ENCODE data around the gene ANTXR1. TPM values are rescaled to one million over a fixed set of nuclear protein-coding genes. Genes with fewer than 3 reads are reported as not detected.

The ANTXR1 gene
- total RNA-seq, 1 donor from 2014 or later = 73.4 TPM

DNA sequence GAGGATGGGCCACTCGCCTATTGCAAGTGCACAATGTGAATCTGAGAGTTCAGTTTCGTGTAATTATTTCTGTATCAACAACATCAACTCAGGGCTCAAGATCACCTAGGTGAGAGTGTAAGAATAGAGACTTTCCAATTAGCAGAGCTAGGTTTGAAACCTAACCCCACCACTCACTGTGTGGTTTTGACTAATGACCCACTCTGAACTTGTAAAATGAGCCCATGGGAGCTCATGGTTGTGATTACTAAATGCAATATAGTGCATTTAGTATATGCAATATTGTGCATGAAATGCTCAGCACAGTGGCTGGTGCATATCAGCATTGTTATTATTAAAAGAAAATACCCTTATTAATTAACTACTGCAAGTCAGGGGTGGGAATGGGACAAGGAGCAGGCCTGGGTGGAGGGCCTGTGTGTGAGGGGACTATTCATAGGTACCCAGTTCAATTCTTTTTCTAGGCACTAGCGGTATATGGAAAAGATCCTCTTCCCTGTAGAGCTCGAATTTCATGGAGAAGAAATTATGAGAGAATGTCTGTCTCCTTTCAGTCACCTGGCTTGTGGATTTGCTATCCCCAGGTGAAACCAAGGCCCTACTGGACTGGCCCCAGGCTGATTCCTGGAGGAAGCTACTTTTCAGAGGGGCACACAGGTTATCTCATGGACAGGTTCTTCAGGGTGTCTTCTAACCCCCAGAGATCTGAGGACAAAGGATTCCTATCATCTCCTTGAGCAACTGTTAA is 204.5 kb downstream of the ANTXR1 start:
- no peak for DNase-seq (ENCODE audit: low spot score, unreplicated experiment)
- Mint-ChIP-seq H3K4me3 (ENCODE audit: low read depth) (no peak overlapping the region), H3K9me3 (ENCODE audit: low read depth) (peaks cover 8% of the 10 kb centered on the region), H3K36me3 (ENCODE audit: insufficient read depth) (peaks cover 31% of the 10 kb centered on the region), H3K27ac (no peak overlapping the region), H3K4me1 (ENCODE audit: low read depth) (no peaks in the 10 kb centered on the region), H3K27me3 (no peaks in the 10 kb centered on the region)
- TF ChIP-seq, protein P1, sequence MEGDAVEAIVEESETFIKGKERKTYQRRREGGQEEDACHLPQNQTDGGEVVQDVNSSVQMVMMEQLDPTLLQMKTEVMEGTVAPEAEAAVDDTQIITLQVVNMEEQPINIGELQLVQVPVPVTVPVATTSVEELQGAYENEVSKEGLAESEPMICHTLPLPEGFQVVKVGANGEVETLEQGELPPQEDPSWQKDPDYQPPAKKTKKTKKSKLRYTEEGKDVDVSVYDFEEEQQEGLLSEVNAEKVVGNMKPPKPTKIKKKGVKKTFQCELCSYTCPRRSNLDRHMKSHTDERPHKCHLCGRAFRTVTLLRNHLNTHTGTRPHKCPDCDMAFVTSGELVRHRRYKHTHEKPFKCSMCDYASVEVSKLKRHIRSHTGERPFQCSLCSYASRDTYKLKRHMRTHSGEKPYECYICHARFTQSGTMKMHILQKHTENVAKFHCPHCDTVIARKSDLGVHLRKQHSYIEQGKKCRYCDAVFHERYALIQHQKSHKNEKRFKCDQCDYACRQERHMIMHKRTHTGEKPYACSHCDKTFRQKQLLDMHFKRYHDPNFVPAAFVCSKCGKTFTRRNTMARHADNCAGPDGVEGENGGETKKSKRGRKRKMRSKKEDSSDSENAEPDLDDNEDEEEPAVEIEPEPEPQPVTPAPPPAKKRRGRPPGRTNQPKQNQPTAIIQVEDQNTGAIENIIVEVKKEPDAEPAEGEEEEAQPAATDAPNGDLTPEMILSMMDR (IDR thresholded peaks at IDR 0.05; ENCODE audit: unreplicated experiment) = no peak

DNA sequence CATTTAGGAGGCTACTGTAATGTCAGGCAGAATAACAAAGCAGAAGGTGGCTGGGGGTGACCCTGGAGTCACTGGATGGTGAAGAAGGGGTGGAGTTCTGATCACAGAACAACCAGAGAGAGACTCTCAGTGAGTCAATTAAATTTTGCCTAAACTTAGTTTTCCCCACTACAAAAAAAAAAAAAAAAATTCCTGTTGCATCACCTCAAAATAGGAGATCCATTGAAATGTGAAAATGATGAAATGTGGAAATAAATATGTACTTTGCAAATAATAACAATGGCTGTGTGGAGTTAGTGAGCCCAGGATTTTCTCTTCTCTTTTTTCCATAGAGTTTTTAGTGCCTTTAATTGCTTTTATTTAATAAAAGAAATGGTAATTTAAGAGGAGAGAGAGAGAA is 208.5 kb downstream of the ANTXR1 start:
- H3K4me1 Mint-ChIP-seq (ENCODE audit: low read depth) = peaks cover 2% of the 10 kb centered on the region
- peaks cover 5% of the 10 kb centered on the region for H3K9me3 Mint-ChIP-seq (ENCODE audit: low read depth)
- no peak for DNase-seq (ENCODE audit: low spot score, unreplicated experiment)
- TF ChIP-seq, protein P1 (IDR thresholded peaks at IDR 0.05; ENCODE audit: unreplicated experiment) = no peak
- H3K27me3 Mint-ChIP-seq = no peaks in the 10 kb centered on the region
- H3K27ac Mint-ChIP-seq = no peak overlapping the region
- H3K4me3 Mint-ChIP-seq (ENCODE audit: low read depth) = no peak overlapping the region
- peaks cover 23% of the 10 kb centered on the region for H3K36me3 Mint-ChIP-seq (ENCODE audit: insufficient read depth)

DNA sequence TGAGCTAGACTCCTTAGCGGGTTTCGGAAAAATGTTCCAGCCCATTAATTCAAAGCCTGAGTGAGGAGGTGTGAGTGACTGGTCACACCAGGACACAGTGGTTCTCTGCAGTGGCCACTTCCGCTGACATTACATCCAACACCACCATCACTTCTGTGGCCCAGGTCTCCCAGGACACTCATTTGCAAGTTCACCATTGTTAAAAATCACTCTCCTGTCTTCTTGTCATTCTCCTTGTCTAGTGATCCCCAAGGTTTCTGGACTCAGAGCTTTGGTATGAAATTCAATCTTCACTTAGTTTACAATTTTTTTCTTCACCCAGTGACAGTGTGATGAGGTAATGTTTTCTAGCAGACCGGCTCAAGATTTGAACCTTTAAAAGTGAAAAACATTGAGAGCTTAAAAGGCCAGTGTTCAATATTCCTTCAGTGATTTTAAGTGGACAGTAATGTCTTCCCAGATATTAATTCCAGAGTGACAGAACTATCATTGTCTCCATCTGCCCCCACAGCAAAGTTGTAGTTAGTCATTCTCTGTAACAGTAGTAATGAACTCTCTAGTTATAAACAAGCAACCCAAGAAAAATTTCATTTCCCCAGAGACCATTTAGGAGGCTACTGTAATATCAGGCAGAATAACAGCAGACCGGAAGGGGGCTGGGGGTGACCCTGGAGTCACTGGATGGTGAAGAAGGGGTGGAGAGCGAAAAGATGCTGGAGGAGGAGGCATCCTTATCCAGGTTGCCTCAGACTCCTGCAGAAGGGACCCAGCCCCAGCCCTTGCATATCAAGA is 209.2 kb downstream of the ANTXR1 start:
- H3K27ac Mint-ChIP-seq = no peak overlapping the region
- H3K4me1 Mint-ChIP-seq (ENCODE audit: low read depth) = peaks cover 2% of the 10 kb centered on the region
- TF ChIP-seq, protein P1 (IDR thresholded peaks at IDR 0.05; ENCODE audit: unreplicated experiment) = no peak
- no peaks in the 10 kb centered on the region for H3K27me3 Mint-ChIP-seq
- H3K4me3 Mint-ChIP-seq (ENCODE audit: low read depth) = no peak overlapping the region
- H3K9me3 Mint-ChIP-seq (ENCODE audit: low read depth) = no peaks in the 10 kb centered on the region
- DNase-seq (ENCODE audit: low spot score, unreplicated experiment) = no peak
- H3K36me3 Mint-ChIP-seq (ENCODE audit: insufficient read depth) = peaks cover 17% of the 10 kb centered on the region

DNA sequence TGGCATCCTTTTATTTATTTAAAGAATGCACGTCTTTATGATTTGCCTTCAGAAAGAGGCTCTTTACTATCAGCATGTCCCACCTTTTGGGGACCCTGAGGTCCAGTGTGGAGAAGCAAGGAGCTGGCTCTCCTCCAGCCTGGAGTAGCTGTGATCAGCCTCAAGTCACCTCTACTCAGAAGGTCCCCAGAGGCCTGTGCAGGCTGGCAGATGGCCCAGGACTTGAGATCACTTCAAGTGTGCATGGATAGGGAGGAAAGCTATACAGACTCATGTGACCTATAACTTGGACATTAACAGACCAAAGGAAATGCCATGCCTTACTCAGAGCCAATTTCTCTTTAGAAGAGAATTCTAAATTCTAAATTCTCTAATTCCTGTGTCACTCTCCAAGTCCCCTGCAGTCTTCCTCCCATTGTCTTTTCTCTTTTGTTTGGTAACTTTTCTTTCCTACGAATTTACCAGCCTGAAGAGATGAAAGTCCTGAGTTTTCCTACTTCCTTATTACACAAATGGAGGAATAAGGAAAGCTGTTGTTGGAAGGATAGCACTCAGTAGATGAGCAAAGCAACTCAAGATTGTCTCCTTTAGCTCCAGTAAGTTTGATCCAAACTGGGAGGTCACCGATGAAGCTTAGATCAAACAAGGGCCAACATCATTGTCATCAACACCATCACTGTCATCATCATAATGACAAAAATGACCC is 210.1 kb downstream of the ANTXR1 start:
- no peaks in the 10 kb centered on the region for H3K9me3 Mint-ChIP-seq (ENCODE audit: low read depth)
- H3K4me1 Mint-ChIP-seq (ENCODE audit: low read depth) = peaks cover 2% of the 10 kb centered on the region
- H3K36me3 Mint-ChIP-seq (ENCODE audit: insufficient read depth) = peaks cover 12% of the 10 kb centered on the region
- TF ChIP-seq, protein P1 (IDR thresholded peaks at IDR 0.05; ENCODE audit: unreplicated experiment) = no peak
- no peak overlapping the region for H3K4me3 Mint-ChIP-seq (ENCODE audit: low read depth)
- H3K27ac Mint-ChIP-seq = no peak overlapping the region
- H3K27me3 Mint-ChIP-seq = no peaks in the 10 kb centered on the region
- DNase-seq (ENCODE audit: low spot score, unreplicated experiment) = no peak

All from progenitor cell of endocrine pancreas (in vitro differentiated cells).